OCI-LY1 (cell line): ENCODE results near the gene SH3GLB1.

ENCODE experiments used
- EZH2 ChIP-seq: fragments of 200-600 bp; sonication (generic), shearing (Covaris generic); IDR thresholded peaks from 2 replicates; pipeline ENCODE4 v1.8.0; 2017; ENCODE audit warnings: borderline replicate concordance, mixed run types, mild to moderate bottlenecking, antibody characterized with exemption, low read length, moderate library complexity, mixed read lengths
- TF ChIP-seq, protein P1 (sequence below): fragments of 200-600 bp; sonication (generic), shearing (Covaris generic); IDR thresholded peaks from 2 replicates; pipeline ENCODE4 v1.5.1; 2017; ENCODE audit warnings: mild to moderate bottlenecking, antibody characterized with exemption, low read length, moderate library complexity, mixed read lengths

DNA sequence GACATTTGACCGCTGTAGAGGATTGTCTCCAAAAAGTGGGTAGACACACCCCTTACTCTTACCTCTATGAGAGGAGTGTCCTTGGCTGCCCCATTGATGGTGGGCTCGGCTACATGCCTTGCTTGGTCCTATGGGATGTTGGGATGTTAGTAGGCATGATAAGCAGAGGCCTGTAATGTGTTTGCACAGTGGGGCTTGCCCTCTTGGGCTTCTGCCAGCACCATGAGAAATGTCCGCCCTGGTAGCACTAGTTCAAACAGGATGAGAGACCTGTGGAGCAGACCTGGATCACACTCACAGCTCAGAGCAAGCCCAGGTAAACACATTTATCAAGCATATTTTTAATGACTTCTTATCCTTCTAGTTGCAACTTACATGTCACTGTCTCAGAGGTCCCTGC is 54.2 kb downstream of the SH3GLB1 start:
- TF ChIP-seq, protein P1, sequence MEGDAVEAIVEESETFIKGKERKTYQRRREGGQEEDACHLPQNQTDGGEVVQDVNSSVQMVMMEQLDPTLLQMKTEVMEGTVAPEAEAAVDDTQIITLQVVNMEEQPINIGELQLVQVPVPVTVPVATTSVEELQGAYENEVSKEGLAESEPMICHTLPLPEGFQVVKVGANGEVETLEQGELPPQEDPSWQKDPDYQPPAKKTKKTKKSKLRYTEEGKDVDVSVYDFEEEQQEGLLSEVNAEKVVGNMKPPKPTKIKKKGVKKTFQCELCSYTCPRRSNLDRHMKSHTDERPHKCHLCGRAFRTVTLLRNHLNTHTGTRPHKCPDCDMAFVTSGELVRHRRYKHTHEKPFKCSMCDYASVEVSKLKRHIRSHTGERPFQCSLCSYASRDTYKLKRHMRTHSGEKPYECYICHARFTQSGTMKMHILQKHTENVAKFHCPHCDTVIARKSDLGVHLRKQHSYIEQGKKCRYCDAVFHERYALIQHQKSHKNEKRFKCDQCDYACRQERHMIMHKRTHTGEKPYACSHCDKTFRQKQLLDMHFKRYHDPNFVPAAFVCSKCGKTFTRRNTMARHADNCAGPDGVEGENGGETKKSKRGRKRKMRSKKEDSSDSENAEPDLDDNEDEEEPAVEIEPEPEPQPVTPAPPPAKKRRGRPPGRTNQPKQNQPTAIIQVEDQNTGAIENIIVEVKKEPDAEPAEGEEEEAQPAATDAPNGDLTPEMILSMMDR = no peak
- no peak for TF ChIP-seq EZH2
